ENCODE data around the gene GAS2. TPM values are rescaled to one million over a fixed set of nuclear protein-coding genes. Genes with fewer than 3 reads are reported as not detected.

GAS2 gene
- polyA plus RNA-seq, 2 of the 4 experiments (the other 2 are of a cell fraction) = 0.84 to 1.0 TPM

DNA sequence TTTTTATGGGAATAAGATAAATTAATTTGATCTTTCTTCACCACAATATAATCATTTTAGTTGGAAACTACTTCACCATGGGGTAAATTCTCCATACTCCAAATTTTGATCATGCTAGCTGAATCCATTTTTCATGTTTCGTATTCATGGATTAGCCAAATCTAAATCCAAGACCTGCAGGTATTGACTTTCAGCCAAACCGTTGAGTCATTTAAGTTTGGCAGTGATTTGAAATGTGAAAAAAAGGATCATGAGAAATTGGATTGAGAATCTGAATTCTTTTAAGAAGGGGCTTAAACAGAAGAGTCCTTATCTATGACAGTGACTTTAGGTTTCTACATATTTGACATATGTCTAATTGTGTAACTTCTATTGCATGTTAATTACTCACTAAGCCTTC lies 5.3 kb downstream of the GAS2 start:
- peaks cover 4% of the 10 kb centered on the region; the same call in 1 of the 3 replicates for H3K4me1 ChIP-seq
- POLR2A ChIA-PET = no interaction called here
- no peak for DNase-seq (ENCODE audit: low read depth in 1 of 2, low spot score in 1 of 2)

DNA sequence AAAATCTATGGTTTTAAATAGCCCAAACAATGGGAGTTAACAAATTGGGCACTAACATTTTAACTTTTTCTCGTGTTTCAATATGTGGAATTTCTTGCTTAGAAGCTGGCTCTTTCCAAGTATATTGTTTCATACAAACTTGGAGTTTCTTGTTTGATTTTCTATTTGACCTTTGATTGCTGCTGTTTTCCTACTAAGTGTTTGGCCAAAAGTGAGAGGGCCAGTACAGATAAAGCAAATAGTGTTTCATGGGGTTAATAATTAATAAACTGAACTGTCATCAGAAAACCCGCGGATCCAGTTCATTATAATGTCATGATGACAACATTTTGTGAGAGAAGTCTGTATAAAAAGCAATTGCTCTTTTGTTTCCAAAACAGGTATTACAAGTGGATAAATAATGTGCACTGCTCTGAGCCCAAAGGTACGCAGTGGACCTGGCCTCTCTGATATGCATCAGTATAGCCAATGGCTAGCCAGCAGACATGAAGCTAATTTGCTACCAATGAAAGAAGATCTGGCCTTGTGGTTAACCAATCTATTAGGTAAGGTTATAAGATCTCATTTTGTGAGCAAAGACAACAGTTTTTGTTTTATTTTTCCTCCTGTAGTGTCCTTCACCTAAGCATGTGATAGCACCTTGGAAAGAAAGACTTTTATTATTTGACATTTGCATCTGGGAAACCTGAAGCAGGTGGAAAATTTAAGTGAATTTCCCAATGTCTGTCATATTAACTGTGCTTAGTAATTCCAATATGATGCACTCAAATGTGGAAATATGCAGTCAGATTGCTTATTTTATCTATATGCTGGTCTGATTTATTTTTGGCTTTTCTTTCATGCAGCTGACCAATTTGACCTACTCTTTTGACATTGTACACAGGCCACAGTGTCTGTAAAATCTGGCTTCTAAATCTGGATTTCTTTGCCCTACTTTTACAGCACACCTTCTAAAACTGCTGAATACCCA lies 8.3 kb downstream of the GAS2 start:
- no peak overlapping the region for H3K27ac ChIP-seq
- ChIA-PET CTCF (no interaction called here), POLR2A (no interaction called here)
- TF ChIP-seq, protein P1, sequence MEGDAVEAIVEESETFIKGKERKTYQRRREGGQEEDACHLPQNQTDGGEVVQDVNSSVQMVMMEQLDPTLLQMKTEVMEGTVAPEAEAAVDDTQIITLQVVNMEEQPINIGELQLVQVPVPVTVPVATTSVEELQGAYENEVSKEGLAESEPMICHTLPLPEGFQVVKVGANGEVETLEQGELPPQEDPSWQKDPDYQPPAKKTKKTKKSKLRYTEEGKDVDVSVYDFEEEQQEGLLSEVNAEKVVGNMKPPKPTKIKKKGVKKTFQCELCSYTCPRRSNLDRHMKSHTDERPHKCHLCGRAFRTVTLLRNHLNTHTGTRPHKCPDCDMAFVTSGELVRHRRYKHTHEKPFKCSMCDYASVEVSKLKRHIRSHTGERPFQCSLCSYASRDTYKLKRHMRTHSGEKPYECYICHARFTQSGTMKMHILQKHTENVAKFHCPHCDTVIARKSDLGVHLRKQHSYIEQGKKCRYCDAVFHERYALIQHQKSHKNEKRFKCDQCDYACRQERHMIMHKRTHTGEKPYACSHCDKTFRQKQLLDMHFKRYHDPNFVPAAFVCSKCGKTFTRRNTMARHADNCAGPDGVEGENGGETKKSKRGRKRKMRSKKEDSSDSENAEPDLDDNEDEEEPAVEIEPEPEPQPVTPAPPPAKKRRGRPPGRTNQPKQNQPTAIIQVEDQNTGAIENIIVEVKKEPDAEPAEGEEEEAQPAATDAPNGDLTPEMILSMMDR (IDR thresholded peaks at IDR 0.05) = no peak
- TF ChIP-seq CEBPB (IDR thresholded peaks at IDR 0.05) (no peak), ZSCAN20 (CRISPR knock-in tag; IDR thresholded peaks at IDR 0.05) (no peak), EHF (CRISPR knock-in tag; IDR thresholded peaks at IDR 0.05) (no peak), NR3C1 (IDR thresholded peaks at IDR 0.05) (no peak), HOXB5 (CRISPR knock-in tag; IDR thresholded peaks at IDR 0.05) (no peak), FOXS1 (CRISPR knock-in tag; IDR thresholded peaks at IDR 0.05) (no peak), POLR2AphosphoS2 (conservative IDR thresholded peaks at IDR 0.05; ENCODE audit: low read length) (no peak), TFCP2L1 (CRISPR knock-in tag; IDR thresholded peaks at IDR 0.05) (no peak), HOXA7 (CRISPR knock-in tag; IDR thresholded peaks at IDR 0.05) (no peak), RNF2 (IDR thresholded peaks at IDR 0.05; ENCODE audit: borderline replicate concordance, low read depth) (no peak), EP300 (IDR thresholded peaks at IDR 0.05) (no peak), RAD21 (conservative IDR thresholded peaks at IDR 0.05 in 1 of 2, IDR thresholded peaks at IDR 0.05 in 1 of 2) (no peak), RFX5 (IDR thresholded peaks at IDR 0.05) (no peak), HEYL (CRISPR knock-in tag; IDR thresholded peaks at IDR 0.05) (no peak), MAFK (IDR thresholded peaks at IDR 0.05; ENCODE audit: partially characterized antibody) (no peak), PHF8 (IDR thresholded peaks at IDR 0.05; ENCODE audit: borderline replicate concordance, low read depth) (no peak), NFE2L2 (conservative IDR thresholded peaks at IDR 0.05; ENCODE audit: low read length) (no peak)
- TF ChIP-seq, protein P2, sequence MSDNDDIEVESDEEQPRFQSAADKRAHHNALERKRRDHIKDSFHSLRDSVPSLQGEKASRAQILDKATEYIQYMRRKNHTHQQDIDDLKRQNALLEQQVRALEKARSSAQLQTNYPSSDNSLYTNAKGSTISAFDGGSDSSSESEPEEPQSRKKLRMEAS (IDR thresholded peaks at IDR 0.05) = no peak
- 0 out of 3 replicates have a peak, but pooled peaks cover 4% of the 10 kb centered on the region for H3K4me1 ChIP-seq
- 16% methylated on average over 4 of the region's 4 CpGs for WGBS (ENCODE audit: missing lambda C conversion rate)
- H3K9me3 ChIP-seq = no peaks in the 10 kb centered on the region
- no peak for ATAC-seq
- H3K4me2 ChIP-seq = peak overlapping the region; percentile 15
- no peak overlapping the region for H3K4me3 ChIP-seq
- peak in 1 of 2 experiments; percentile 4 for DNase-seq (ENCODE audit: low read depth in 1 of 2, low spot score in 1 of 2)
- FAIRE-seq = no peak

More for the DNA sequence above, 5.3 kb downstream of the GAS2 start:
- Histone ChIP-seq H3K9me3 (no peaks in the 10 kb centered on the region), H3K4me2 (no peak overlapping the region), H3K4me3 (no peak overlapping the region), H3K27ac (no peak overlapping the region)
- CTCF ChIA-PET = interaction anchor here (1.3 to 1.4 kb wide), 2 partner anchors 116 to 158 kb away, joined by 3 to 6 read pairs; partner anchors contain the start of gene SVIP
- no peak for FAIRE-seq
- WGBS (ENCODE audit: missing lambda C conversion rate) = 13% methylated on average over 2 of the region's 2 CpGs
- no peak for ATAC-seq
- no peak for TF ChIP-seq MYC (IDR thresholded peaks at IDR 0.05; ENCODE audit: borderline replicate concordance, low read length)
- TF ChIP-seq NFE2L2 (conservative IDR thresholded peaks at IDR 0.05; ENCODE audit: low read length) = no peak
- TF ChIP-seq PHF8 (IDR thresholded peaks at IDR 0.05; ENCODE audit: borderline replicate concordance, low read depth) = no peak
- no peak for TF ChIP-seq EHF (CRISPR knock-in tag; IDR thresholded peaks at IDR 0.05)
- no peak for TF ChIP-seq HEYL (CRISPR knock-in tag; IDR thresholded peaks at IDR 0.05)
- no peak for TF ChIP-seq FOSB (CRISPR knock-in tag; IDR thresholded peaks at IDR 0.05)
- TF ChIP-seq CHD2 (IDR thresholded peaks at IDR 0.05; ENCODE audit: low read length, partially characterized antibody) = no peak
- no peak for TF ChIP-seq HOXB13 (CRISPR knock-in tag; IDR thresholded peaks at IDR 0.05; ENCODE audit: low read depth)
- TF ChIP-seq RFX5 (IDR thresholded peaks at IDR 0.05) = no peak
- TF ChIP-seq HOXA7 (CRISPR knock-in tag; IDR thresholded peaks at IDR 0.05) = no peak

All from A549 (cell line).